Tongue (tissue), 2 donors: ENCODE data around the gene AK3. TPM values are rescaled to one million over a fixed set of nuclear protein-coding genes. Genes with fewer than 3 reads are reported as not detected.
A peak's percentile ranks its signal among the peaks of the same experiment; 100 is the strongest.

Experiments
- DNase-seq: peaks from one replicate; pipeline ENCODE4 v3.0.0-alpha.2; 2015
- total RNA-seq: library from RNA; depleted of rRNA; stranded (reverse); fragments of >200 nt; gene quantifications from one replicate; pipeline ENCODE4 v1.2.3, GENCODE V29; 2014

AK3 gene
- total RNA-seq, 1 donor from 2014 or later, result 75.4 TPM

- DNase-seq, result no peak
Observed at GRCh38 chr9:4748612-4749011, 7.6 kb upstream of the AK3 start.

- no peak for DNase-seq
Observed at GRCh38 chr9:4746278-4747030, 5.5 kb upstream of the AK3 start.

- DNase-seq, result no peak
Observed at GRCh38 chr9:4743131-4743875, 2.3 kb upstream of the AK3 start.

GRCh38 chr9:4742246-4742645 is 1.2 kb upstream of the AK3 start:
- no peak for DNase-seq

GRCh38 chr9:4741365-4742089 is 525 bp upstream of the AK3 start:
- peak; percentile 45 for DNase-seq

- DNase-seq, result peak; percentile 54
Observed at GRCh38 chr9:4740388-4740637, 689 bp downstream of the AK3 start.

- peak; percentile 26 for DNase-seq
Observed at GRCh38 chr9:4739587-4740387, 1.2 kb downstream of the AK3 start.

- DNase-seq, result no peak
Observed at GRCh38 chr9:4738866-4739586, 2.0 kb downstream of the AK3 start.

GRCh38 chr9:4734150-4734549 is 6.9 kb downstream of the AK3 start:
- DNase-seq, result no peak

- no peak for DNase-seq
Observed at GRCh38 chr9:4732890-4733289, 8.1 kb downstream of the AK3 start.

- DNase-seq, result no peak
Observed at GRCh38 chr9:4727593-4727992, 13.4 kb downstream of the AK3 start.

- DNase-seq, result no peak
Observed at GRCh38 chr9:4725706-4726442, 15.1 kb downstream of the AK3 start.

- no peak for DNase-seq
Observed at GRCh38 chr9:4721736-4722135, 19.3 kb downstream of the AK3 start.

- no peak for DNase-seq
Observed at GRCh38 chr9:4718911-4719310, 22.1 kb downstream of the AK3 start.

- no peak for DNase-seq
Observed at GRCh38 chr9:4717815-4718214, 23.2 kb downstream of the AK3 start.

- no peak for DNase-seq
Observed at GRCh38 chr9:4716163-4716562, 24.8 kb downstream of the AK3 start.

GRCh38 chr9:4714266-4715016 is 26.6 kb downstream of the AK3 start:
- no peak for DNase-seq

- no peak for DNase-seq
Observed at GRCh38 chr9:4713849-4714248, 27.2 kb downstream of the AK3 start.

- DNase-seq, result no peak
Observed at GRCh38 chr9:4709380-4709779, 31.6 kb downstream of the AK3 start.

GRCh38 chr9:4706971-4707622 is 33.9 kb downstream of the AK3 start:
- no peak for DNase-seq
